Measurements from ENCODE around the gene KCNB1.

The KCNB1 gene

GRCh38 chr20:49482621-49483017, at the start of gene KCNB1:
TSS of gene KCNB1 (minus strand) at chr20:49482668. CDS start at chr20:49482480, 188 bp downstream.
- DNase-seq: no peak

- DNase-seq: no peak
Observed at GRCh38 chr20:49529470-49529869, 47.0 kb upstream of the KCNB1 start.

GRCh38 chr20:49526568-49526967, 44.1 kb upstream of the KCNB1 start:
- no peak for DNase-seq

GRCh38 chr20:49526056-49526455, 43.6 kb upstream of the KCNB1 start:
- no peak for DNase-seq

DNA sequence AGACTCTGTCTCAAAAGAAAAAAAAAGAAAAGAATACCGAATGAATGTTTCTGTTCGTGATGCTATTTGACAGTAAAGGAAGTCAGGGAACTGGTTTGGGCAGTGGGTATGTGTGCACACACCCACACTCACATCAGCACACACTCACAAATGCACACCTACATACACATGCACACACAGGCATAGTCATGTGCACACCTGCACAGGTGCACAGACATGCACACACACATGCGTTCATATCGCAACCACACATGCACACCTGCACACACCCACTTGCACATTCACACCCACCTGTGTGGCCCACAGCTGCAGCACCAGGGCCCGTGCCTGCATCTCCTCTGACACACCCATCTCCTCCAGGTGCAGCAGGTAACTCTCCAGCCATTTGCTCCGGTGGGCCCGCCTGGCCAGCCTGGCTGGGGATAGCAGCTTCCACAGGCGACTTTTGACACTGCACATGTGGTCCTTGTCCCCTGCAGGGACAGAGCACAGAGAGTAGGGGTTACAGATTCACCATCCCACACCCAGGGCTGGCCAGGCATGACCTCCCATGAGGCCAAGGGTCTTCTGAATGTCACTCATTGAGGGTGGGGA, 41.4 kb upstream of the KCNB1 start:
- DNase-seq: no peak

DNA sequence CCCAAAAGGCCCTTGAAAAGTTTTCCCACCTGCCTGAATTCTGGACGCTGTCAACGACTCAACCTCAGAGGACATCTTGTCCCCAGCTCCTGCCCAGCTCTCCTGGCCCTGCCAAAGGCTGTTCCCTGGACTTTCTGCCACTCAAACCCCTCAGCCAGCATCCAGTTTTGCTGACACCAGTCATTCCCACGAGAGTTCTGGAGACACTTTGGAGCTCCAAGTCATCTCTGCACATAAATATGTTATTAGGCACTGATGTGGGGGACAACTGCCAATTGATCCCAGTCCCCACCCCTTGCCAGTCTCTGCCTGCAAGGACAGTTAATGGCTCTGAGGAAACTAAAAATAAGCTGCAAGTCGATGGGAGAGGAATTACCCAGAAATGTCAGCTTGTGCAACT, 38.9 kb upstream of the KCNB1 start:
- DNase-seq: no peak

GRCh38 chr20:49519777-49520359, 37.4 kb upstream of the KCNB1 start:
- DNase-seq: no peak

- no peak for DNase-seq
Observed at GRCh38 chr20:49519212-49519712, 36.8 kb upstream of the KCNB1 start.

DNA sequence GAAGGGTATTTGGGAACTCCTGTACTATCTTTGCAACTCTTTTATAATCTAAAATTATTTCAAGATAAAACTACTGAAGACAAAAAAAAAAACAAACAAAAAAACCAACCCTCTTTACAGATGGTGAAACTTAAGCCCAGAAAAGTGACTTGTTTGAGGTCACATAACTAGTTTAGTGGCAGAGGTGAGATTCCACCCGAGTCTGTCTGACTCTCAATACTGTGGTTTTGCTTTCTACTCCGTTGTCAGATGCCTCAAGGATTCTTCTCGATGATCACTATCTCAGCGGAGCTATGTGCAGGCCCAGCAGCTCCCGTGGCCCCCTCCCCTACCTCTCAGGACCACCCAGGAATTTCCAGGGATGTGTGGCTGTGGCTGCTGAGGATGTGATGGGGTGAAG, 36.1 kb upstream of the KCNB1 start:
- DNase-seq: no peak

- no peak for DNase-seq
Observed at GRCh38 chr20:49517805-49518100, 35.3 kb upstream of the KCNB1 start.

DNA sequence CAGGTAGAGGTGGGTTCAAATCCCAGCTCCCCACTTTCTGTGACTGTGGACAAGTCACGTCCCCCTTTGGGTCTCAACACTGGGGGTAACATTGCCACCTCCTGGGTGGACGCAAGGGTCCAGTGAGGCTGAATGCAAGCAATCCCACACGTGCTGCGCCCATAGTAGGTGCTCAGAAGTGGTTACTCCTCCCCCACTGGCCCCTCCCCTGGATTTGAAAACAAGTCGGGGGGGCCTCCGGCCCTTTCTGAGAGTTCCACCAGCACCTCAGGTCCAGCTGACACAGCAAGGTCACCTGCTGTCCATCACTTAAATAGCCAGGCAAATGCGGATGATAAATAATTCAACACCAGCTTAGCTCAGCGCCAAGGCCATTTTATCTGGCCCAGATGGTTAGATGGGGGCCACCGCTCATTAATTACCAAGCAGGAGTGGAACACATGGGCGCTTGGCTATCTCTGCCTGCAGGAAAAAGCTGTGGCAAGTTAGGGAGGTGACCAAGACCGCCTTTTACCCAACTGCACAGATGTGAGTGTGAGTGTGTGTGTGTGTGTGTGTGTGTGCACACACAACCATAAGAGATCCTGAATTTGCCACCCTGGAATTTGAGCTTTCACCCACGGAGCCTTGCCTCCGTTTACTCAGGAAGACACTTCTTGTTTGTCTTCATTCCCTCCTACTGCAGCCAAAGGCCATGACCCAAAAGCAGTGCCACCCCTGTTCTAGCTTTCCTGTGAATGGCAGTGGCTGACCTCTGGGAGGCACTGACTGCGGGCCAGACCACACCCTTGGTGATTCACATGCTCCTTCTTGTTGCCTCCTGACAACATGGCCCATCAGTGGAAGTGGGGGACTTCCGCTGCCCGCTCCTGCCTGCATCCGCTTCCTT, 34.7 kb upstream of the KCNB1 start:
- DNase-seq: no peak

DNA sequence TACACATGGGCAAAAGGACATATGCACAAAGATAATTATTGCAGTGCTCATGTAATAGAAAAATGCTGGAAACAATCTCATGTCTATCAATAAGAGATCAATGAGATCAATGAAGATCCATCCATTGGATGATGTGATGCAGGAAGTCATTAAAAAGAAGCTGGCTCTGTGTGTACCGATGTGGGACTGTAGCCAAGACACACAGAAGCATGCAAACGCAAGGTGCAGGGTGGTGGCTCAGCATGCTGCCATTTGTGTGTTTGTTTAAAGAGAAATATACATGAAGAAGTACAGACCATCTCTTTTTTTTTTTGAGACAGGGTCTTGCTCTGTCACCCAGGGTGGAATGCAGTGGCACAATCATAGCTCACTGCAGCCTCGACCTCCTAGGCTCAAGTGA, 33.1 kb upstream of the KCNB1 start:
- no peak for DNase-seq

GRCh38 chr20:49513517-49513916, 31.0 kb upstream of the KCNB1 start:
- DNase-seq: no peak

DNA sequence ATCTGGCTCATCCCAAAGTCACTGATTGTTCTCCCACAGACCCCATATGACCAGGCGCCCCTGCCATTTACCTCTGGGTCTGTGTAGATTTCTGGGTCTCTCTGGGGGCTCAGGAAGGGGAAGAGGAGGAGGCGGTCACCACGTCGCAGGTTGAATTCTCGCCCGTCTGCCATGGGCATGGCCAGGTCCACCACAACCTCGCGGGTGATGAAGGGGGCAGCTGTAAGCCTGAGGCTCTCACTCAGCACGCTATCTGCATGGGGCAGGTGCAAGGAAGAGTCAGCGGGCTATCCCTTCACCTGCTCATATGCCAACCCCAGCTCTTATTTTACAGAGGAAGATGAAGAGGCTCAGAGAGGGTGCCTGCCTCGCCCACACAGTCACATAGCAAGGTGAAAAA, 30.5 kb upstream of the KCNB1 start:
- DNase-seq: no peak

GRCh38 chr20:49511788-49512525, 29.5 kb upstream of the KCNB1 start:
- DNase-seq: no peak

- no peak for DNase-seq
Observed at GRCh38 chr20:49510562-49511122, 28.2 kb upstream of the KCNB1 start.

GRCh38 chr20:49508435-49509199, 26.1 kb upstream of the KCNB1 start:
- peak; percentile 80 for DNase-seq

DNA sequence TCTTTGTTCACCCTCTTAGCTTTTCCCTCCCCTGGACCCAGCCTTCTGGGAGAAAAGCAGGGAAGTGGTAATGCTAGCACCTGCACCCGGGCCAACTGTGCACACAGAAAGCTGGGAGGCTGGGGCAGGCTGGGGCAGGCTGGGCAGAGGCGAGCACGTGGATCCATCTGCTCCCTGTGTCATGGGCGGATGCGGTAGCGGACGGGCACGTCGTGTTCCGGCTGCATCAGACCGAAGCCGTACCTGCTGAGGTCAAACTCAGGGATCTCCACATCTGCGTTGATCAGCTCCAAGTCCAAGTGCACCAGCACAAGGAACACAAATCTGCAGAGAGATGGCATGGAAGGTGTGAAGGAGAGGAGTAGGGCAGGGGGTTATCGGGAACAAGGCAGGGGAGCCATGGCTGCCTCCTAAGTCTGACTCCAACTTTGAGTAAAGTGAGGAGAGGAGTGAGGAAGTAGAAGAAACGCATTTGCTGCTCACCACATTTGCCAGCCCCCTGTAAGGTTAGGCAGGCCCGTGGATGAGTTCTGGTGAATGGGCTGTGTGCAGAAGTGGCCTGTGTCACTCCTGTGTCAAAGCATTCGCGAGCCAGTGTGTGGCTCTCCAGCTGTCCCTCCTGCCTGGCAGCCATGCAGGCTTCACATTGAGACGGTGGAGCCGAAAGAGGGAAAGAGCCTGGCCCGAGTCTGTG, 25.4 kb upstream of the KCNB1 start:
- DNase-seq: peak; percentile 82

GRCh38 chr20:49505518-49505917, 23.1 kb upstream of the KCNB1 start:
- DNase-seq: peak; percentile 58

- no peak for DNase-seq
Observed at GRCh38 chr20:49503176-49503575, 20.7 kb upstream of the KCNB1 start.

GRCh38 chr20:49501917-49502316, 19.4 kb upstream of the KCNB1 start:
- DNase-seq: no peak

DNA sequence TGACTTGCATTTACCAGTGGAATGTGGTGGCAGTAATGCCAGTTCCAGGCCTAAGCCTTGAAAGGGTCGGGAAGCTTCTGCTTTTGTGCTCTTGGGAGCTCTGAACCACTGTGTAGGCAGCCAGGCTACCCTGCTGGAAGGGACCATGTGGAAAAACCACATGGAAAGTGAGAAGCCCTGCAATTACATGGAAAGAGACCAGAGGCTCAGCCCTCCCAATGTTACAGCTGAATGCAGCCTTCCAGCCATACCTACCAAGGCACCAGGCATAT, 14.9 kb upstream of the KCNB1 start:
- DNase-seq: no peak
